ENCODE data around the gene GTF2F2.

- no peak for TF ChIP-seq CTCF (IDR thresholded peaks at IDR 0.05)
- TF ChIP-seq POLR2A (IDR thresholded peaks at IDR 0.05), result no peak
Observed at GRCh38 chr13:45289936-45290563, 169.7 kb downstream of the GTF2F2 start.
